Renal cortical epithelial cell (primary cell): ENCODE data around the gene KRT8. TPM values are rescaled to one million over a fixed set of nuclear protein-coding genes. Genes with fewer than 3 reads are reported as not detected.
A peak's percentile ranks its signal among the peaks of the same experiment; 100 is the strongest.
"Not testable (repeated sequence)": the region's sequence is repeated elsewhere in the genome, so short reads cannot be mapped to it uniquely, and the experiment has no call there.

Experiments
- DNase-seq: peaks from one replicate; pipeline ENCODE4 v3.0.0-alpha.2; 2011; ENCODE audit warnings: low read depth
- total RNA-seq: library from RNA; depleted of rRNA; stranded (reverse); fragments of >200 nt; gene quantifications from 2 replicates; pipeline ENCODE4 v1.2.3, GENCODE V29; 2014

The KRT8 gene
- total RNA-seq, 1 donor from 2014 or later, result 390 TPM

DNA sequence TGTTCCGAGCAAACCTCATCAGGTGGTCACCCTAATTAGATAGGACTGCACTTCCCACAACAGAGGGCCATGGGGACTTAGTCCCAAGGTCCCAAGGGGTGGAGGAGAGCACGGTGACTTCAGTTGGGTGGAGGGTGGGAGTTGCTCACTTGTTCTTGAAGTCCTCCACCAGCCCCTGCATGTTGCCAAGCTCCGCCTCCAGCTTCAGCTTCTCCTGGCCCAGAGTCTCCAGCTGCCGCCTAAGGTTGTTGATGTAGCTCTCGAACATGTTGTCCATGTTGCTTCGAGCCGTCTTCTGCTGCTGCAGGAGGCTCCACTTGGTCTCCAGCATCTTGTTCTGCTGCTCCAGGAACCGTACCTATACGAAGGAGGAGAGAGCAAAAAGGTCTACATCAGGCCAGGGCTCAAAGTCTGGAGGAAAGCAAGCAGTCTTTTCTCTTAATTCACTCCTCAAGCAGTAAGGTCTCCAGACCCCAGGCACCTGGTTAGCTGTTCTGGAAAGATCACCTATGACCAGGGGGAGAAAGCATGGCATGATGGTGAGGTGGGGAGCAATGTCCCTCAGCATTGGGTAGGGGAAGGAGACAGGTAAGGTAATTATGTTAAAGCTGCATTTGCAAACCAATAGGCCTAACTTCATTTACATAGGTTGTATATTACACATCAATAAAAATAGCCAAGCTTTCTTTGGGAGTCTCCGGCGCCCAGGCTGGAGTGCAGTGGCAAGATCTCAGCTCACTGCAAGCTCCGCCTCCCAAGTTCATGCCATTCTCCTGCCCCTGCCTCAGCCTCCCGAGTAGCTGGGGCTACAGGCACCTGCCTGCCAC lies 2.9 kb downstream of the KRT8 start:
- DNase-seq, result no peak

DNA sequence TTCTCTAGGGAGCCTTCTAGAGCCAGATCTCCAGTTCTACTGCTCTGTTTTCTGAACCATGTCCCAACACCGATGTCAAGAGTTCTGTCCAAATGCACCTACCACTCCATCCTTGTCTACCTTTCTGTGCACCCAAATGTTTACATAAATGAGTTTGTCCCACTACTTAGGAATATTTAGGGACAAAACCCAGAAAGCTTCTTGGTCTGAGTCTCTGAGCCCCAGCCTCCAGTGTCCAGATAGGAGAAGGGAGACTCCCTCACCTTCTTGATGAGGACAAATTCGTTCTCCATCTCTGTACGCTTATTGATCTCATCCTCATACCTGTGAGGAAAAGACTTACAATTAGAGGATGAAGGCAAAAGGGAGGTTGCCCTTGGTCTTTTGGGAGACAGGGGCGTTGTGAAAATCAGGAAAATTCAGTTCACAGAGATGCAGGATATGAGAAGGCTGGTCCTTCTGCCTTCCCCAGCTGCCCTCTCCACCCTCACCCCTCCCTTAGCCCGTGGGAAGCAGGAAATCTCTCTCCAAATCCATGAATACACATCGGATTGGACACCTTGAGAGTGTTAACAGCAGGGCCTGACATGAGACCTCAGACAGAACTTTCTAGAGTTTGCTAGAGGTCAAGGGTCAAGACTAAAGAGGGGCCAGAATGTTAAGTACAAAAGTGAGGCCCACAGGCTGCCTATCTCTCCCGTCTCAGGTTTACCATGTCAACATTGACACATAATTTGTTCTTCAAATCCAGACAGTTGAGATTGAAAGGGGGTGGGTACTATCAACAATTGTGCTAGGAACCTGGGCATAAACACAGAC lies 3.8 kb downstream of the KRT8 start:
- no peak for DNase-seq

DNA sequence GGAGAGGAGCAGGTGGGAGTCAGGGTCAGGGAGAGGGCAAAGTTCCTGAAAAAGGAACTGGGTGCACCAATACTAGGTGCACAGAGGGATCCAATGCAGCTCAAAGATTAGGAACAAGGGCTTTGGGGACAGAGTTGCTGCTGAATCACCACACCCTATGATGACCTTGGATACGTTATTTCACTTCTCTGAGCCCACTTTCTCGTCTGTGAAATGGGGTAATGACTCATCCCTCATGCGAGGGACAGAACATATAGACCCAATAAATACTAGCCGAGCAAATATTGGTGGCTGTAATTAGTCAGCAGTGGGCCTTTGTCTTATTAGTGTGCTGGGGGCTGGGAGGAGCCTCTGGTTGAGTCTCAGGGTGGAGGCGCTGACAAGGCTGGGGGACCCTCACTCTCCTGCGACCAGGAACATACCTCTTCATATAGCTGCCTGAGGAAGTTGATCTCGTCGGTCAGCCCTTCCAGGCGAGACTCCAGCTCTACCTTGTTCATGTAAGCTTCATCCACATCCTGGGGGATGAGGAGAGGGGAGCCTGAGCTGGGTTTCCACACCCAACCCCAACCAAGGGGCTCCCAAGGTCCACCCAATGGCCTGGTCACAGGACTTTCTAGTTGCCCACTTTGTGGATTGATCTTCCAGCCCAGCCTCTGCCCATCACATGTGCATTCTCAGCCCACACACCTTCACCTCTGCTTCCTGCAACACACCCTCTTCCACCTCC lies 4.5 kb downstream of the KRT8 start:
- DNase-seq, result no peak

DNA sequence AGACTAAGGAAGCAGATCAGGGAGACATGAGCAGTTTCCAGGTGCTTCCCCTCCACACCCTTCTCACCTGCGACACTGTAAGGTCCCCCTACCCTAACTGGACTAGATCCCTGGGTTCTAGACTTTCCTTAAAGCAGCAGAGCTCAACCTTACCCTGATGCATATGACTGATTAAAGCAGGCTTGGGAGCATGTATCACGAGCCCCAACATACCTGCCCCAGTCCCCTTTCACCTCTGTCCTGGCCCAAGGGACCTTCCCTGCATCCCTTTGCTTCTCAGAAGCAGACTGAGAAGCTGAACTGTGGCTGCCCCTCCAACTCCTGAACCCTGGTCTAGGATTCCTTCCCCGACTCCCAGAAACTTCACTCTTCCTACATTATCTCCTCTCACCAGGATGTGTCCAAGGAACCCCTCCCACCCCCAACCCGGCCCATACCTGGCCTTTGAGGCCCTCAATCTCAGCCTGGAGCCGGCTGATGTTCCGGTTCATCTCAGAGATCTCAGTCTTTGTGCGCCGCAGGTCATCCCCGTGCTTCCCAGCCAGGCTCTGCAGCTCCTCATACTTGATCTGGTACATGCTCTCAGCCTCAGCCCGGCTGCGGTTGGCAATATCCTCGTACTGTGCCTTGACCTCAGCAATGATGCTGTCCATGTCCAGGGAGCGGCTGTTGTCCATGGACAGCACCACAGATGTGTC lies 5.4 kb downstream of the KRT8 start:
- no peak for DNase-seq

DNA sequence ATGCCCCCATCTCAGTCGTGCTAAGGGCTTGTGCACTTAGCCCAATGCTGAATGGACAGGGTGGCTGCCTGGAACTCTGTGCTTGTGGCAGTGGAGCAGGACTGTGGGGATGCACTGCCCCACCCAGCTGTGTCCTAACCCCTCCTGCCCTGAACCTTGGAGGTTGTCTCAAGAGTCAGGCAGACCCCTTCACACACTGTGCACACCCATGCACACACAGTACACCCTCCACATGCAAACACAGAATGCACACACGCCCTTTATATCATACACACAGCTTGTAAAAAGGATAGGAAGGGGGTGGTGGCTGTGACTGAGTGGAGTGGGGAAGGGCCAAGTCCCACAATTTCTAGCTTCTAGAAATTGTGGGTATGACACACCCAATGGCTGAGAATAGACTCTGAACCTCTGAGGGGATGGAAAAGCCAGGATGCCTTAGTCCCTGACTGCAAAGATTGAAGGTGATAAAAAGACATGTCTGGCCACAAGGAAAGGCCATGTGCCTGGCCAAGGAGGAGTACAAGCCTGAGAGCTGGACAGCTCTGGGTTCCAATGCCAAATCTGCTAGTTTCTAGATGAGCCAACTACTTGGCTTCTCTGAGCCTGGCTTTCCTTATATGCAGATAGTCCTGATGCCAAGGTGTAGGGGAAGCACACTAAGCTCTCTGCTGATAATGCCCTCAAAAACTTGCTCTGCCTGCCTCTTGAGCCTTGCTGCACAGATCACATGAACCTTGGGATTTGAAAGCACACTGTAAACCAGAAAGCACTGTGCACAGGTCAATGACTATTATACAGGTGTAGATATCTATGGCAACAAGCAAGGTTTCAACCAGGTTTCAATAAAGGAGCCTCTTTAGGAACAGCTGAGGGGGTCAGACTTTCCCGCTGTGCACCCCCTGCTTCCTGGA lies 8.4 kb downstream of the KRT8 start:
- DNase-seq, result peak; percentile 40

DNA sequence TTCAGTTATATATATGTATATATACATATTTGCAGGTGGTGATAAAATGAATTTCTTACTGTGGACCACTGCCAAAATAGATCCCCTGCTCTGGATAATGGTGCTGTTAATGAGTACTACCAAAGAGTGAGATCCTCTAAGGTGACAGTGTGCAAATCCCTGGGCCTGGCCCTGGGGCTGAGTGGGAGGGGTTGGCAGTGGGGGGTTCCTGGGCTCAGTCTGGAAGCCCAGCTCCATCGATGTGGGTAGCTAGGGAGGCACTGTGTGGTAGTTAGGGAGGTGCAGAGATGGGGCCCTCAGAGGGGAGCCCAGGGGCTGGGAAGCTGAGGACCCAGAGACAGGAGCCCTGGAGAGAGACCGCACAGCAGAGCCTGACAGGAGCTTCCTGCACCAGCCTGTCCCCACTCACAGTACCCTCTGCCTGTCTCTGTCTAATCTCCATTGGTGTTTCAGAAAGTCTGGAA lies 9.1 kb downstream of the KRT8 start:
- DNase-seq, result no peak

DNA sequence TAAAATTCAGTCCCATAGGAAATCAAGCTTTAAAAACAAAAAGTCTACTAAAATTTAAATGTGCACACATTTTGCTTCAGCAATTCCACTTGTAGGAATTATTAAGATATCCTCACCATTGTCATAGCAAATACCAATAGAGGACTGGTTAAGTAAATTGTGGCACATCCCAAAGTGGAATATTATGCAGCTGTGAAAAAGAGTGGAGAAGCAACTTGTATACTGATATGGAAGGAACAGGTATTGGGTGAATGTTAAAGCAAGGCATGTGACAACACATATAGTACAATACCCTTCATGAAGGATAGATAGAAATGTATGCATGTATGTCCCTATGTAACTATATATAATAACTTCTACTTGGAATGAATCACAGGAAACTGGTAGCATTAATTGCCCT lies 11.9 kb downstream of the KRT8 start:
- no peak for DNase-seq

DNA sequence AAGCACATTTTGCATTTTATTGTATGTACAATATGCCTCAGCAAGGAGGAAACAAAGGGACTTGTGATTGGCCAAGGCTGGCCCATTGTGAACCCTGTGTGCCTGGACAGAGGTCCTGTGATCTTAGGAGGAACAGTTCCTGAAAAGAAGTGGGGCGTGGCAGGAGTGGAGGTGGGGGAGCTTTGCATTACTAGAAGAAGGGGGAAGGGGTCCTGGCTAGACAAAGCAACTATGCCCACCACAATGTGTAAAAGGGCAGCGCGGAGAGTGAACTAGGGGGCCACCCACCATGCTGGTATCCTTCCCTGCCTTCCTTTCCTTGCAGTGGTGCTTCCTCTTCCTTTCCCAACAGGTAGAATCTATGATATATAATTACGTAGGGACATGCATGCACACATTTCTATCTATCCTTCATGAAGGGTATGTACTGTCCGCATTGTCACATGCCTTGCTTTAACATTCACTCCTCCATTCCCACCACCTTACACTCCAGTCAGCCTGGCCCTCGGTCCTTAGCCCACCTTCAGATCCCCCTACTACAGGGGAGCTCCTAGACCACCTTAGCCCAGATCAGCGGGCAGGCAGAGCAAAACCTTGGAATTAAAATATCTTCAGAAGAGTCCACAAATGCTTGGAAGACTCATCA lies 12.5 kb downstream of the KRT8 start:
- DNase-seq, result no peak

DNA sequence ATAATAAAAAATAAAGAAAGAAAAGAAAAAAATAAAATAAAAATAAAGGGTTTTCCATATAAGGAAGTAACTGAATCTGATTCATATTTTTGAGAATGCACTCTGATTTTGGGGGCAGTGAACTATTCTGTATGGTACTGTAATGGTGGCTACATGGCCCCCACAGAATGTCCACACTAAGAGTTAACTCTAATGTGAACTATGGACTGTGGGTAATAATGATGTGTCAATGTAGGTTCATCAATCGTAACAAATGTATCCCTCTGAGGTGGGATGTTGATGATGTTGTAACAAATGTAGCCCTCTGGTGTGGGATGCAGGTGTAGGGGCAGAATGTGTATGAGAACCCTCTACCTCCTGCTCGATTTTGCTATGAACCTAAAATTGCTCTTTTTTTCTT lies 13.8 kb downstream of the KRT8 start:
- no peak for DNase-seq

DNA sequence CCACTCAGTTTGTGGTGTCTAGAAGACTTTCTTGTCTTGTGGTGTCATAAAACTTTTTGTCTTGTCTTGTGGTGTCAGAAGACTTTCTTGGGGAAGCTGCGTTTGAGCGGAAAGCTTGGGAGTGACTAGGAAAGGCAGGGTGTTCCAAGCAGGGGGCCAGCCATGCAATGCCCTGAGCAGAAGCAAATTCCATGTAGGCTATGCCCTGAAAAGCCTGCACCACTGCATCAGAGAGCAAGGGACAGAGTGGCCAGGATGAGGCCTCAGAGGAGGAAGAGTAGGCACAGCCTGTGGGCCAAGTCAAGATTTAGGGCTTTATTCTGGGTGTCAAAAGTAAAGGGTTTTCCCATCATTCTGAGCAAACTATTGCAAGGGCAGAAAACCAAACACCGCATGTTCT lies 14.5 kb downstream of the KRT8 start:
- no peak for DNase-seq

DNA sequence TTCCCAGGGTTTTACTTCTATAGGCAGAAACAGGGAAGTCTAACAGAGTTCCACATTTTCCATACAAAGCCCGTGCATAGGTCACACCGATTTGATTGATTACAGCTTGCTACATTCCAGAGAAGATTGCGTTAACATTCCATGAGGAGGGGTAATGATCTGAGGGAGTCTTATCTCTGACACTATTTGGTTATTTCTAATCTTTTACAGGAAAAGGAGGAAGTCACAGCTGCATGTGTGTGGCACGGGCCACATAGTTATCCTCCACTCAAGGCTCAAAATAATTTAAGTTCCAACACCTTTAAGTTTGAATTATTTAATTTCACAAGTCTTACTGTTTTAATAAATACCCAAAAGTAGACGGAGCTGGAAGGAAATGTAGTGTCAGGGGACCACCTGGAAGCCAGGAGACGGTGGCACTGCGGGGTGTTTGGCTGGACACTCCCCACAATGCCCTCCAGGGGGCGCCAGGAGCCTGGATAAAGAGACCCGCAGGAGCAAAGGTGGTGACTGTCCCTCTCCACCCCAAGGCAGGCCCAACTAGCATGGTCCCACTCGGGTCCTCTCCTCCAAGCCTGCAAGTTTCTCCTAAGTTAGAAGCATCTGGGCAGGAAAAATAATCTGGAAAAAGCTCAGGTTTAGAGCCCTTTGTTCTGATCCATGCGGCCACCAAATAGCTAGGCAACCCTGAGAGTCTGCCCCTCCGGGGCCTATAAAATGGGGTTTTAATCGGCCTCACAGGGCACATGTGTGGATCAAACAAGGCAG lies 20.2 kb downstream of the KRT8 start:
- peak; percentile 14 for DNase-seq

DNA sequence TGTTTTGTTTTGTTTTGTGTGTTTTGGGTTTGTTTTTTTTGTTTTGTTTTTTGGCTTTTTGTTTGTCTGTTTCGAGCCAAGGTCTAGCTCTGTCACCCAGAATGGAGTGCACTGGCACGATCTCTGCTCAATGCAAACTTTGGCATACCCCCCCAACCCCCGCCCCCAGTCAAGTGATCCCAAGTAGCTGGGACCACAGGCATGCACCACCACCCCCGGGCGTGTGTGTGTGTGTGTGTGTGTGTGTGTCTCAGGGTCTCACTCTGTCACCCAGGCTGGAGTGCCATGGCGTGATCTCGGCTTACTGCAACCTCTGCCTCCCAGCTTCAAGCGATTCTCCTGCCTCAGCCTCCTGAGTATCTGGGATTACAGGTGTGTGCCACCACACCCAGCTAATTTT lies 24.4 kb downstream of the KRT8 start:
- not testable (repeated sequence) for DNase-seq

DNA sequence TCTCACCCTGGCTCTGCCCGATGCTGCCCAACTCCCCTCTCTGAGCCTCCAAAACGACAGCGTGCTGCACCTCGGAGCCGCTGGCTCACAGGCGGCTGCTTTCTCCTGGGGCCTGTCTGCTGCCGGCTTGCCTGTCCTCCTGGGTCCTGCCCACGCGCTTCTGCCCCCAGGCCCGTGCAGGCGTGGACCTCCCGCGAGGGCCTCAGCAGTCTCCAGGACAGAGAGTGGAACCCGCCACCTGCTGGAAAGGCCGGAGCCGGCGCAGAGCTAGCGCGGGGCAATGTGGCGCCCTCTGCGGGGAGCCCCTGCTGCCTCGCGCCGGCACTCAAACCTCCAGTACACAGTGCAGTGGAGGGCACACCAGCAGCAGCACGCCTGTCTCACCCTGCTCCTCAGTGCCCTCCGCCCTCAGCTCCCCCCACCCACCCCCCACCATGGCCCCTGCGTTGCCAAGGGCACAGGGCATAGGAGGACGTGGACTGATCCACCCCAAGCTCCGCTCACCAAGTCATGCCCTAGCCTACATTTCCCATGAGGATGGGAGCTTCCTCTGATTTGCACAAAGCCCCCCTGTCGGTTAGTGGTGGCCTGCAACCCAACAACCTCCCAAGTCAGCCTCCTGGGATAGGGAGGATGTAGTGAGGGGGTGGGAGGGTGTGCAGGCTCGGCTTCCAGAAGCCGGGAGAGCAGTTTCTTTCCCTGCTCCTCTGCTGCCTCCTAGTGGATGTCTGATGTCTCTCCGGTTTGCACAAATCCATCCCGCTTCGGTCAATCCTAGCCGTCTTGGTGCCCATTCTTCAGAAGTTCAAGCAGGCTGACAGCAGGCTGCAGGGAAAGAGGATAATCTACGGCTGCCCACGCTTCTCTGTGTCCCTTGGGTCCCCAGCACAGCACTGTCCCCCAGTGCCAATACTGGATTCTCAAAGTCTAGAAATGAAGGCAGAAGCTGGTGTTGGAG lies 25.2 kb downstream of the KRT8 start:
- DNase-seq, result peak; percentile 82

DNA sequence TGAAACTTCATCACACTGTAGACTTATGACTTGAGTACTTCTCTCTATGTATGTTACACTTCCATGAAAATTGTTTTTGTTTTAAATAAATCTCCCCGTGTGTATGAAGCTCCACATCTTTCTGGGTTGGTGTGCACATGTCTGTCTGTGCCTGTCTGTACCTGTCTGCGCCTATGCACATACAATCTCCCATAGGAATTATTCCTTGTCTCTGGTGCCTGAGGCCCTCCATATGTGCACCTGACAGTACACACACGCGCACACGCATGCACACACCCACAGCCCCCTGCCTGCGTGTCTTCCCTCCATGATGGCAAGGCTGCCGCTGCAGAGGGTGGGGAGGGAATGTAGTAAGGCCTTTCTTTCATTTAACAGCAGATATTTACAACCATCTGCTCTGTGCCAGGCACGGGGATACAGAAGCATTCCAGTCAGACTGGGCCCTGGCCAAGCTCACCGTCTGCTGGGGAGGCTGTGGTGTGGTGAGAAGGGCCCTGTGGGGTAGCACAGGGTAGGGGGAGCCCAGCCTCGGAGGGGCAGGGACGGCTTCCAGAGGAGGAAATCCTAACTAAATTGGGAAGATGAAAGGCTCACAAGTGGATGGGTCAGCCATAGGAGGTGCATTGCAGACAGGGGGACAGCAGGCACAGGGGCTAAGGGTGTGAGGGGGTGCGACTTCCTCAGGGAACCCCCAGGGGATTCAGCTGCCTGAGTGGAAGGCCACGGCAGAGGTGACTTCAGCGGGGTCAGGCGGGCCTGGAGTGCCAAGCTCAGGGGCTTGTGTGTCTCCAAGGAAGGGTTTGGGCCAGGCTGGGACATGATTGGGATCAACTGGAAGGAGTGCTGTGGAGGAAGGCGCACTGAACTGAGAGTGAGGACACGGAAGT lies 26.1 kb downstream of the KRT8 start:
- no peak for DNase-seq

DNA sequence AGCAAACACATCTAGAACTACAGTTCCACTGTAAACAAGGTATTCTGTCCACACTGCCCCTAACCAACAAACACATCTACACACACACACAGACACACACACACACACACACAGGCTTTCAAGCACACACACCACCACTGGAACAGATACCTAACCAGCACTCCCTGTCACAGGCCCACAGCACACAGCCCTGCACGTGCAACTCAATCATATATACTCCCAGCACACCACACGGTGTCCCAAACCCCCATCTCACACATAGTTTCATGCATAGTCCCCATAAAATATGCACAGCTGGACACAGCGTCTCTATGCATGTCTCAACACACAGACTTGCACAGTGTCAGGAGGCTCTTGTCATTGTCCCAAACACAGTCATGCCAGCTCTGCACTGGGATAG lies 27.6 kb downstream of the KRT8 start:
- DNase-seq, result no peak

DNA sequence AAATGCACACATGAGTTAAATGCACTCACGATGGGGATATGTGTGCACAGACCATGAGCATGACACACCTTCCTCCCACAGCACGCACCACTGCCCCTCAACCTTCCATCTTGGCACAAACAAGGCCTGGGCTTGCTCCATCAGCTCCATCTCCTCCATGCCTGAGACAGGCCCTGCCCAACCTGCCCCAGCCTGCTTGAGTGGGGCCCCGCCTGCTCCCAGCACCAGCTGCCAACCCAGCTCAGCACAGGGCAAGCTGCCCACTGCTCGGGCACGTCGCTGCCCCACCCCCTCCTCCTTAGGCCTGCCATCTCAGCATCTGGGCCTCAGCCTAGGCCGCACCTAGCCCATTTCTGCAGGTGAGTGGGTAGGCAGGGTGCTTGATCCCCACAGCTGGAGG lies 28.5 kb downstream of the KRT8 start:
- peak; percentile 87 for DNase-seq
